Epithelial cell of proximal tubule (primary cell): ENCODE measurements around the gene ORC4. TPM values are rescaled to one million over a fixed set of nuclear protein-coding genes. Genes with fewer than 3 reads are reported as not detected.
A peak's percentile ranks its signal among the peaks of the same experiment; 100 is the strongest.

Experiments used
- DNase-seq: peaks from one replicate; pipeline ENCODE4 v3.0.0-alpha.2; 2011; ENCODE audit warnings: low read depth
- H3K4me3 ChIP-seq: 2 replicates; pipeline ENCODE4 v1.5.1; 2011; ENCODE audit warnings: low read depth, mild to moderate bottlenecking, low read length
- CTCF ChIP-seq: conservative IDR thresholded peaks from 2 replicates; pipeline ENCODE4 v1.5.1; 2012; ENCODE audit warnings: low read depth, mild to moderate bottlenecking, low read length
- total RNA-seq: library from RNA; depleted of rRNA; stranded (reverse); fragments of >200 nt; gene quantifications from 2 replicates; pipeline ENCODE4 v1.2.3, GENCODE V29; 2015

ORC4 gene
- total RNA-seq = 39.0 and 39.8 TPM in 2 replicates

GRCh38 chr2:148020111-148021058 lies at the start of gene ORC4:
TSS of gene ORC4 (minus strand) at chr2:148020737. CDS start at chr2:147975958, 44,779 bp downstream.
- peak; percentile 93 for DNase-seq
- H3K4me3 ChIP-seq = peak within 1 kb of the TSS; percentile 78
- peak; percentile 62 for TF ChIP-seq CTCF

- DNase-seq = no peak
- no peak for TF ChIP-seq CTCF
- no peak overlapping the region for H3K4me3 ChIP-seq
These were observed 47.3 kb upstream of the ORC4 start for GRCh38 chr2:148067801-148068200.

GRCh38 chr2:148065936-148066335 lies 45.4 kb upstream of the ORC4 start:
- DNase-seq = no peak
- no peak overlapping the region for H3K4me3 ChIP-seq
- TF ChIP-seq CTCF = no peak

GRCh38 chr2:148063633-148064032 lies 43.1 kb upstream of the ORC4 start:
- DNase-seq = no peak
- H3K4me3 ChIP-seq = no peak overlapping the region
- TF ChIP-seq CTCF = no peak

- no peak for TF ChIP-seq CTCF
- DNase-seq = no peak
- no peak overlapping the region for H3K4me3 ChIP-seq
These were observed 38.1 kb upstream of the ORC4 start for GRCh38 chr2:148058641-148059040.

- H3K4me3 ChIP-seq = no peak overlapping the region
- DNase-seq = no peak
- TF ChIP-seq CTCF = no peak
These were observed 32.1 kb upstream of the ORC4 start for GRCh38 chr2:148052687-148053086.
